ENCODE results near the gene TMA7B.

GRCh38 chr22:39958949-39959639 lies 1.1 kb upstream of the TMA7B start:
- TF ChIP-seq EZH2 (IDR thresholded peaks at IDR 0.05) (no peak), EZH2phosphoT487 (IDR thresholded peaks at IDR 0.05) (no peak)
- TF ChIP-seq, protein P1, sequence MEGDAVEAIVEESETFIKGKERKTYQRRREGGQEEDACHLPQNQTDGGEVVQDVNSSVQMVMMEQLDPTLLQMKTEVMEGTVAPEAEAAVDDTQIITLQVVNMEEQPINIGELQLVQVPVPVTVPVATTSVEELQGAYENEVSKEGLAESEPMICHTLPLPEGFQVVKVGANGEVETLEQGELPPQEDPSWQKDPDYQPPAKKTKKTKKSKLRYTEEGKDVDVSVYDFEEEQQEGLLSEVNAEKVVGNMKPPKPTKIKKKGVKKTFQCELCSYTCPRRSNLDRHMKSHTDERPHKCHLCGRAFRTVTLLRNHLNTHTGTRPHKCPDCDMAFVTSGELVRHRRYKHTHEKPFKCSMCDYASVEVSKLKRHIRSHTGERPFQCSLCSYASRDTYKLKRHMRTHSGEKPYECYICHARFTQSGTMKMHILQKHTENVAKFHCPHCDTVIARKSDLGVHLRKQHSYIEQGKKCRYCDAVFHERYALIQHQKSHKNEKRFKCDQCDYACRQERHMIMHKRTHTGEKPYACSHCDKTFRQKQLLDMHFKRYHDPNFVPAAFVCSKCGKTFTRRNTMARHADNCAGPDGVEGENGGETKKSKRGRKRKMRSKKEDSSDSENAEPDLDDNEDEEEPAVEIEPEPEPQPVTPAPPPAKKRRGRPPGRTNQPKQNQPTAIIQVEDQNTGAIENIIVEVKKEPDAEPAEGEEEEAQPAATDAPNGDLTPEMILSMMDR (IDR thresholded peaks at IDR 0.05) = no peak
